T-cell (primary cell): ENCODE results near the gene PPP1R36. TPM values are rescaled to one million over a fixed set of nuclear protein-coding genes. Genes with fewer than 3 reads are reported as not detected.
A peak's percentile ranks its signal among the peaks of the same experiment; 100 is the strongest.

Experiments
- ATAC-seq, 4 experiments: fragments of 200-7000 bp in 3 of 4; fragments of 150-1000 bp in 1 of 4; cut with Tn5 transposase; replicated peaks in 1 of 4; 1 replicate in 3 of 4; 2 replicates in 1 of 4; pipeline ENCODE4 v1.10.0; 2021; ENCODE audit warnings: moderate library complexity in 3 of 4, mild to moderate bottlenecking in 2 of 4, moderate number of reproducible peaks in 1 of 4
- CTCF ChIA-PET, 2 donors: fragments of 300-600 bp; sonication (Branson Sonifier 250); formaldehyde crosslinking; loops; one replicate each; lab custom pipeline; 2022; ENCODE audit warnings: antibody characterized with exemption in 2 of 2; lab: Charles Lee
- POLR2A ChIA-PET, 2 donors: fragments of 300-600 bp; sonication (Branson Sonifier 250); formaldehyde crosslinking; loops; one replicate each; lab custom pipeline; 2022; ENCODE audit warnings: antibody characterized with exemption in 2 of 2; lab: Charles Lee
- DNase-seq, 35 experiments: peaks; one replicate each; pipeline versions ENCODE4 v3.0.0 to v3.0.0-alpha.2; 2013 to 2023
- H3K27ac ChIP-seq: one replicate; pipeline ENCODE4 v1.5.1; 2013; ENCODE audit warnings: low read length
- H3K27me3 ChIP-seq, 2 experiments: replicated peaks in 1 of 2; 1 replicate in 1 of 2; 2 replicates in 1 of 2; pipeline versions ENCODE4 v1.6.1 to v1.7.0; 2013; ENCODE audit warnings: low read length in 1 of 2, mixed read lengths in 1 of 2; ENCODE audit not compliant: control insufficient read depth in 2 of 2, insufficient read depth in 2 of 2; ENCODE audit errors: extremely low read depth in 1 of 2
- H3K36me3 ChIP-seq, 2 donors: 1 replicate in 1 of 2; 2 replicates in 1 of 2; pipeline versions ENCODE4 v1.6.1 to v1.7.0; 2013; ENCODE audit warnings: low read length in 1 of 2; ENCODE audit not compliant: control insufficient read depth in 2 of 2, insufficient read depth in 1 of 2; ENCODE audit errors: extremely low read depth in 1 of 2
- H3K4me1 ChIP-seq, 2 experiments: 1 replicate in 1 of 2; 2 replicates in 1 of 2; pipeline versions ENCODE4 v1.6.1 to v1.7.0; 2013; ENCODE audit warnings: low read length in 2 of 2, mixed read lengths in 1 of 2; ENCODE audit not compliant: insufficient read depth in 2 of 2, control insufficient read depth in 1 of 2; ENCODE audit errors: extremely low read depth in 1 of 2
- H3K4me3 ChIP-seq, 2 donors: 1 replicate in 1 of 2; 2 replicates in 1 of 2; pipeline versions ENCODE4 v1.5.1 to v1.7.0; 2013; ENCODE audit warnings: mild to moderate bottlenecking in 2 of 2, low read length in 1 of 2, moderate library complexity in 1 of 2; ENCODE audit not compliant: control insufficient read depth in 1 of 2; ENCODE audit errors: extremely low read depth in 1 of 2
- H3K9me3 ChIP-seq: 2 replicates; pipeline ENCODE4 v1.7.0; 2013
- H3K27ac Mint-ChIP-seq, 2 donors: one replicate each; pipeline ENCODE4 v1.8.0; 2020 to 2021; ENCODE audit warnings: mild to moderate bottlenecking in 2 of 2, mixed read lengths in 2 of 2
- H3K27me3 Mint-ChIP-seq, 2 donors: one replicate each; pipeline ENCODE4 v1.8.0; 2021 to 2022; ENCODE audit warnings: mixed read lengths in 2 of 2
- H3K36me3 Mint-ChIP-seq: one replicate; pipeline ENCODE4 v1.8.0; 2021; ENCODE audit warnings: mixed read lengths
- H3K4me1 Mint-ChIP-seq, 3 donors: one replicate each; pipeline ENCODE4 v1.8.0; 2020 to 2022; ENCODE audit warnings: mixed read lengths in 3 of 3, mild to moderate bottlenecking in 1 of 3
- H3K4me3 Mint-ChIP-seq, 3 donors: one replicate each; pipeline ENCODE4 v1.8.0; 2020 to 2022; ENCODE audit warnings: mild to moderate bottlenecking in 3 of 3, mixed read lengths in 3 of 3, moderate library complexity in 3 of 3
- H3K9me3 Mint-ChIP-seq, 3 donors: one replicate each; pipeline ENCODE4 v1.8.0; 2020 to 2022; ENCODE audit warnings: mixed read lengths in 3 of 3
- WGBS: methylation state at CpG from one replicate; pipeline ENCODE4 v1.1.5; 2013; ENCODE audit warnings: missing lambda C conversion rate; ENCODE audit not compliant: insufficient coverage; 5-methylcytosine and 5-hydroxymethylcytosine counted together
- total RNA-seq, 35 experiments: library from RNA in 6 of 35; stranded (reverse) in 6 of 35; fragments of 120-200 nt in 1 of 35; gene quantifications; one replicate each; pipeline versions ENCODE4 v1.2.1 to v1.2.4 and lab custom pipeline; 2013 to 2026

Gene PPP1R36
- total RNA-seq, 5 donors from 2014 or later (not counting 1 experiment from before 2014, with no cell fraction given) = not detected

GRCh38 chr14:64602826-64603225 lies 53.1 kb downstream of the PPP1R36 start:
- H3K27me3 ChIP-seq = peaks cover 0 to 11% of the 10 kb centered on the region in 2 experiments
- POLR2A ChIA-PET = no interaction called here
- H3K4me3 Mint-ChIP-seq = no peak overlapping the region
- no peaks in the 10 kb centered on the region for H3K9me3 Mint-ChIP-seq
- H3K36me3 Mint-ChIP-seq = no peaks in the 10 kb centered on the region
- no peaks in the 10 kb centered on the region for H3K4me1 Mint-ChIP-seq
- no peak overlapping the region for H3K27ac ChIP-seq
- no peaks in the 10 kb centered on the region for H3K9me3 ChIP-seq
- ATAC-seq = no peak
- DNase-seq = no peak
- no peak overlapping the region for H3K4me3 ChIP-seq
- no peak overlapping the region for H3K27ac Mint-ChIP-seq
- H3K4me1 ChIP-seq = peaks cover 0 to 4% of the 10 kb centered on the region in 2 experiments
- H3K36me3 ChIP-seq = no peaks in the 10 kb centered on the region
- peaks cover 16 to 22% of the 10 kb centered on the region in 2 donors for H3K27me3 Mint-ChIP-seq
- WGBS = 100% methylated on average over 1 of the region's 2 CpGs
- CTCF ChIA-PET = no interaction called here

GRCh38 chr14:64604001-64604400 lies 54.2 kb downstream of the PPP1R36 start:
- Histone ChIP-seq H3K9me3 (no peaks in the 10 kb centered on the region), H3K27ac (no peak overlapping the region), H3K27me3 (peaks cover 0 to 11% of the 10 kb centered on the region in 2 experiments), H3K4me3 (no peak overlapping the region), H3K4me1 (peaks cover 0 to 4% of the 10 kb centered on the region in 2 experiments), H3K36me3 (no peaks in the 10 kb centered on the region)
- Mint-ChIP-seq H3K4me3 (no peak overlapping the region), H3K9me3 (no peaks in the 10 kb centered on the region), H3K27ac (no peak overlapping the region), H3K36me3 (no peaks in the 10 kb centered on the region), H3K27me3 (peaks cover 16 to 22% of the 10 kb centered on the region in 2 donors), H3K4me1 (no peaks in the 10 kb centered on the region)
- CTCF ChIA-PET = no interaction called here
- POLR2A ChIA-PET = no interaction called here
- no CpG with 5 or more reads among the region's 1 CpG for WGBS
- DNase-seq (no peak), ATAC-seq (no peak)

- WGBS = 50% methylated on average over 5 of the region's 6 CpGs
- no peaks in the 10 kb centered on the region for H3K36me3 Mint-ChIP-seq
These were observed 55.1 kb downstream of the PPP1R36 start for GRCh38 chr14:64604881-64605280.

GRCh38 chr14:64605926-64606685 lies 56.3 kb downstream of the PPP1R36 start:
- no peak overlapping the region for H3K27ac Mint-ChIP-seq
- no peak for ATAC-seq
- ChIA-PET POLR2A (no interaction called here), CTCF (no interaction called here)
- H3K4me3 ChIP-seq = no peak overlapping the region
- H3K4me3 Mint-ChIP-seq = no peak overlapping the region
- 90% methylated on average over 6 of the region's 9 CpGs for WGBS
- H3K9me3 Mint-ChIP-seq = no peaks in the 10 kb centered on the region
- H3K27me3 ChIP-seq = peaks cover 0 to 13% of the 10 kb centered on the region in 2 experiments
- H3K36me3 ChIP-seq = no peaks in the 10 kb centered on the region
- H3K4me1 Mint-ChIP-seq = no peaks in the 10 kb centered on the region
- peaks cover 16 to 18% of the 10 kb centered on the region in 2 donors for H3K27me3 Mint-ChIP-seq
- peaks cover 0 to 4% of the 10 kb centered on the region in 2 experiments for H3K4me1 ChIP-seq
- H3K9me3 ChIP-seq = no peaks in the 10 kb centered on the region
- no peaks in the 10 kb centered on the region for H3K36me3 Mint-ChIP-seq
- H3K27ac ChIP-seq = no peak overlapping the region
- DNase-seq = no peak

More at GRCh38 chr14:64604881-64605280, 55.1 kb downstream of the PPP1R36 start:
- Mint-ChIP-seq H3K4me1 (no peaks in the 10 kb centered on the region), H3K27me3 (peaks cover 16 to 22% of the 10 kb centered on the region in 2 donors), H3K4me3 (no peak overlapping the region), H3K27ac (no peak overlapping the region), H3K9me3 (no peaks in the 10 kb centered on the region)
- H3K27me3 ChIP-seq = peaks cover 0 to 11% of the 10 kb centered on the region in 2 experiments
- H3K36me3 ChIP-seq = no peaks in the 10 kb centered on the region
- no peak overlapping the region for H3K27ac ChIP-seq
- H3K4me1 ChIP-seq = peaks cover 0 to 4% of the 10 kb centered on the region in 2 experiments
- H3K4me3 ChIP-seq = peak overlapping the region in 1 of 2 donors; percentile 36
- ATAC-seq = no peak
- DNase-seq = no peak
- CTCF ChIA-PET = no interaction called here
- H3K9me3 ChIP-seq = no peaks in the 10 kb centered on the region
- POLR2A ChIA-PET = no interaction called here

GRCh38 chr14:64610049-64610746 lies 60.4 kb downstream of the PPP1R36 start:
- ATAC-seq = no peak

GRCh38 chr14:64611358-64612020 lies 61.7 kb downstream of the PPP1R36 start:
- no peaks in the 10 kb centered on the region for H3K9me3 ChIP-seq
- WGBS = no CpG with 5 or more reads among the region's 1 CpG
- POLR2A ChIA-PET = no interaction called here
- DNase-seq (no peak), ATAC-seq (no peak)
- H3K36me3 ChIP-seq = no peaks in the 10 kb centered on the region
- Mint-ChIP-seq H3K9me3 (no peaks in the 10 kb centered on the region), H3K4me1 (no peaks in the 10 kb centered on the region), H3K27me3 (peaks cover 0 to 3% of the 10 kb centered on the region in 2 donors), H3K27ac (no peak overlapping the region), H3K4me3 (no peak overlapping the region), H3K36me3 (no peaks in the 10 kb centered on the region)
- H3K27ac ChIP-seq = no peak overlapping the region
- H3K4me1 ChIP-seq = no peaks in the 10 kb centered on the region
- CTCF ChIA-PET = no interaction called here
- no peak overlapping the region for H3K4me3 ChIP-seq
- H3K27me3 ChIP-seq = peaks cover 0 to 2% of the 10 kb centered on the region in 2 experiments

More at GRCh38 chr14:64610049-64610746, 60.4 kb downstream of the PPP1R36 start:
- 88% methylated on average over 2 of the region's 5 CpGs for WGBS
- Histone ChIP-seq H3K36me3 (no peaks in the 10 kb centered on the region), H3K27me3 (peaks cover 0 to 2% of the 10 kb centered on the region in 2 experiments), H3K4me3 (no peak overlapping the region), H3K9me3 (no peaks in the 10 kb centered on the region), H3K4me1 (no peaks in the 10 kb centered on the region), H3K27ac (no peak overlapping the region)
- Mint-ChIP-seq H3K4me1 (no peaks in the 10 kb centered on the region), H3K4me3 (no peak overlapping the region), H3K36me3 (no peaks in the 10 kb centered on the region), H3K27ac (no peak overlapping the region), H3K9me3 (no peaks in the 10 kb centered on the region), H3K27me3 (peaks cover 3 to 7% of the 10 kb centered on the region in 2 donors)
- no peak for DNase-seq
- ChIA-PET CTCF (interaction anchor here in 1 of 2 donors (0.6 kb wide), 1 partner anchor 182 kb away, joined by 3 read pairs; no protein-coding TSS in a partner anchor), POLR2A (no interaction called here)
